Upper lobe of left lung (tissue), 4 donors: Measurements from ENCODE around the gene SORCS3.

Experiments used
- CTCF ChIP-seq, 6 experiments: fragments of 450-650 bp in 4 of 6; fragments of 200-600 bp in 2 of 6; sonication (generic) in 2 of 6; IDR thresholded peaks; one replicate each; pipeline ENCODE4 v1.5.1; 2016 to 2019; ENCODE audit warnings: antibody characterized with exemption in 6 of 6
- EP300 ChIP-seq, 4 donors: sonication (generic); formaldehyde crosslinking; IDR thresholded peaks; one replicate each; pipeline ENCODE4 v1.5.1; 2017; ENCODE audit warnings: antibody characterized with exemption in 4 of 4, control low read depth in 2 of 4
- POLR2A ChIP-seq, 4 donors: fragments of 450-650 bp; IDR thresholded peaks; one replicate each; pipeline ENCODE4 v1.5.1; 2016 to 2017; ENCODE audit warnings: antibody characterized with exemption in 4 of 4, mild to moderate bottlenecking in 2 of 4
- POLR2AphosphoS5 ChIP-seq, 2 donors: sonication (generic); formaldehyde crosslinking; IDR thresholded peaks; one replicate each; pipeline ENCODE4 v1.5.1; 2017; ENCODE audit warnings: antibody characterized with exemption in 2 of 2

- TF ChIP-seq CTCF (IDR thresholded peaks at IDR 0.05) (no peak), POLR2A (IDR thresholded peaks at IDR 0.05) (no peak), POLR2AphosphoS5 (IDR thresholded peaks at IDR 0.05) (no peak), EP300 (IDR thresholded peaks at IDR 0.05) (no peak)
Measured at GRCh38 chr10:104617831-104618230, 23.3 kb upstream of the SORCS3 start.
